Activated naive CD8-positive, alpha-beta T cell treated with anti-CD3 and anti-CD28 coated beads, Interleukin-2, amount 10 ng/mL, durations not matched to agents 7 days and 5 days (primary cell): ENCODE results near the gene IFITM5. TPM values are rescaled to one million over a fixed set of nuclear protein-coding genes. Genes with fewer than 3 reads are reported as not detected.

Experiments used
- ATAC-seq: fragments of 150-1000 bp; cut with Tn5 transposase; one replicate; pipeline ENCODE4 v1.10.0; 2021; ENCODE audit warnings: low read depth, moderate library complexity
- POLR2A ChIA-PET: fragments of 350-600 bp; sonication (Branson Sonifier 250); formaldehyde crosslinking; loops from one replicate; lab custom pipeline; 2021; ENCODE audit warnings: antibody characterized with exemption; lab: Charles Lee
- DNase-seq: peaks from one replicate; pipeline ENCODE4 v3.0.0; 2021
- H3K27ac Mint-ChIP-seq: one replicate; pipeline ENCODE4 v1.8.0; 2022; ENCODE audit warnings: mild to moderate bottlenecking, mixed read lengths
- H3K27me3 Mint-ChIP-seq: one replicate; pipeline ENCODE4 v1.8.0; 2022; ENCODE audit warnings: mild to moderate bottlenecking, moderate library complexity, mixed read lengths
- H3K36me3 Mint-ChIP-seq: one replicate; pipeline ENCODE4 v1.8.0; 2021; ENCODE audit warnings: mild to moderate bottlenecking, mixed read lengths
- H3K4me1 Mint-ChIP-seq: one replicate; pipeline ENCODE4 v1.8.0; 2021; ENCODE audit warnings: mixed read lengths
- H3K4me3 Mint-ChIP-seq: one replicate; pipeline ENCODE4 v1.8.0; 2022; ENCODE audit warnings: mild to moderate bottlenecking, moderate library complexity, mixed read lengths
- H3K9me3 Mint-ChIP-seq: one replicate; pipeline ENCODE4 v1.8.0; 2021; ENCODE audit warnings: mixed read lengths
- total RNA-seq, 2 experiments: library from RNA; stranded (reverse); gene quantifications; one replicate each; pipeline ENCODE4 v1.2.3, GENCODE V29; 2021

IFITM5 gene
- total RNA-seq, 2 experiments from 2014 or later, result not detected

GRCh38 chr11:295351-296170 is 3.8 kb downstream of the IFITM5 start:
- ATAC-seq, result no peak
- Mint-ChIP-seq H3K27me3 (peaks cover 5% of the 10 kb centered on the region), H3K27ac (peak overlapping the region; percentile 76), H3K4me1 (peaks cover 52% of the 10 kb centered on the region), H3K4me3 (peak overlapping the region; percentile 71), H3K36me3 (peaks cover 23% of the 10 kb centered on the region), H3K9me3 (no peaks in the 10 kb centered on the region)
- peak; percentile 37 for DNase-seq
- POLR2A ChIA-PET, result interaction anchor here (0.5 to 13.4 kb wide), 10 partner anchors 8 to 121 kb away, joined by 3 to 264 read pairs (median 4); partner anchors contain the start of genes IFITM2 and NLRP6

GRCh38 chr11:294780-295179 is 4.5 kb downstream of the IFITM5 start:
- Mint-ChIP-seq H3K27me3 (no peaks in the 10 kb centered on the region), H3K4me3 (peak overlapping the region; percentile 71), H3K4me1 (peaks cover 47% of the 10 kb centered on the region), H3K36me3 (peaks cover 29% of the 10 kb centered on the region), H3K9me3 (no peaks in the 10 kb centered on the region), H3K27ac (peak overlapping the region; percentile 76)
- ATAC-seq, result no peak
- peak; percentile 34 for DNase-seq
- POLR2A ChIA-PET, result interaction anchor here (0.6 to 13.4 kb wide), 7 partner anchors 8 to 281 kb away, joined by 3 to 264 read pairs (median 4); partner anchors contain the start of gene NLRP6

DNA sequence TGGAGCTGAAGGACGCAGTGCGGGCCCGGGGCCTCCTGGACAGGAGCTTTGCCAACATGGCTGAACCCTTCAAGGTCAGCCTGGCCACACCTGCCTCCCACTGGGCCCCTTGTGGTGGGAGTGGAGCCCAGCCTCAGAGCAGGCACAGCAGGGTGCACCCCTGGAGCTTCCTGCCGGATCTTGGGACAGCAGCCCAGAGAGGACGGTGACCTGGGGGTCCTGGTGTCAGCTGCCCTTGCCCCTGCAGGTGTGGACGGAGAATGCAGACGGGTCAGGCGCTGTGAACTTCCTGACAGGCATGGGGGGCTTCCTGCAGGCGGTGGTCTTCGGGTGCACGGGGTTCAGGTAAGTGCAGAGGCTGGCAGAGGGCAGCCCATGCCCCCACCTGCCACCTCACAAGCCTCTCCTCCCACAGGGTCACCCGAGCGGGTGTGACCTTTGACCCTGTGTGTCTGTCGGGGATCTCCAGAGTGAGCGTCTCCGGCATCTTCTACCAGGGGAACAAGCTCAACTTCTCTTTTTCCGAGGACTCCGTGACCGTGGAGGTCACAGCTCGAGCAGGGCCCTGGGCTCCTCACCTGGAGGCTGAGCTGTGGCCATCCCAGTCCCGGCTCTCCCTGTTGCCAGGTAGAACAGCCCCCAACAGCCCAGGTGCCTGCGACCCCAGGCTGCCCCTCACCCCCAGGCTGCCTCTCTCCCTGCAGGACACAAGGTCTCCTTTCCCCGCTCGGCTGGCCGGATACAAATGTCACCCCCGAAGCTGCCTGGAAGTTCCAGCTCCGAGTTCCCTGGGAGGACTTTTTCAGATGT is 5.3 kb downstream of the IFITM5 start:
- Mint-ChIP-seq H3K36me3 (peaks cover 30% of the 10 kb centered on the region), H3K4me1 (peaks cover 46% of the 10 kb centered on the region), H3K9me3 (no peaks in the 10 kb centered on the region), H3K27ac (peak overlapping the region; percentile 76), H3K4me3 (peak overlapping the region; percentile 71), H3K27me3 (no peaks in the 10 kb centered on the region)
- DNase-seq (peak; percentile 29), ATAC-seq (no peak)
- POLR2A ChIA-PET, result interaction anchor here (0.6 to 13.4 kb wide), 8 partner anchors 14 to 282 kb away, joined by 3 to 264 read pairs (median 4); partner anchors contain the start of genes BET1L, NLRP6 and RIC8A

- no peak overlapping the region for H3K27ac Mint-ChIP-seq
- H3K27me3 Mint-ChIP-seq, result no peaks in the 10 kb centered on the region
- H3K36me3 Mint-ChIP-seq, result peaks cover 30% of the 10 kb centered on the region
- peak overlapping the region; percentile 28 for H3K4me3 Mint-ChIP-seq
- H3K9me3 Mint-ChIP-seq, result no peaks in the 10 kb centered on the region
- H3K4me1 Mint-ChIP-seq, result peaks cover 44% of the 10 kb centered on the region
- DNase-seq (peak; percentile 36), ATAC-seq (no peak)
- POLR2A ChIA-PET, result interaction anchor here (1.1 to 13.4 kb wide), 7 partner anchors 14 to 275 kb away, joined by 3 to 264 read pairs (median 4); partner anchors contain the start of genes BET1L, IFITM2, NLRP6 and RIC8A
Observed at GRCh38 chr11:293271-293851, 6.0 kb downstream of the IFITM5 start.

DNA sequence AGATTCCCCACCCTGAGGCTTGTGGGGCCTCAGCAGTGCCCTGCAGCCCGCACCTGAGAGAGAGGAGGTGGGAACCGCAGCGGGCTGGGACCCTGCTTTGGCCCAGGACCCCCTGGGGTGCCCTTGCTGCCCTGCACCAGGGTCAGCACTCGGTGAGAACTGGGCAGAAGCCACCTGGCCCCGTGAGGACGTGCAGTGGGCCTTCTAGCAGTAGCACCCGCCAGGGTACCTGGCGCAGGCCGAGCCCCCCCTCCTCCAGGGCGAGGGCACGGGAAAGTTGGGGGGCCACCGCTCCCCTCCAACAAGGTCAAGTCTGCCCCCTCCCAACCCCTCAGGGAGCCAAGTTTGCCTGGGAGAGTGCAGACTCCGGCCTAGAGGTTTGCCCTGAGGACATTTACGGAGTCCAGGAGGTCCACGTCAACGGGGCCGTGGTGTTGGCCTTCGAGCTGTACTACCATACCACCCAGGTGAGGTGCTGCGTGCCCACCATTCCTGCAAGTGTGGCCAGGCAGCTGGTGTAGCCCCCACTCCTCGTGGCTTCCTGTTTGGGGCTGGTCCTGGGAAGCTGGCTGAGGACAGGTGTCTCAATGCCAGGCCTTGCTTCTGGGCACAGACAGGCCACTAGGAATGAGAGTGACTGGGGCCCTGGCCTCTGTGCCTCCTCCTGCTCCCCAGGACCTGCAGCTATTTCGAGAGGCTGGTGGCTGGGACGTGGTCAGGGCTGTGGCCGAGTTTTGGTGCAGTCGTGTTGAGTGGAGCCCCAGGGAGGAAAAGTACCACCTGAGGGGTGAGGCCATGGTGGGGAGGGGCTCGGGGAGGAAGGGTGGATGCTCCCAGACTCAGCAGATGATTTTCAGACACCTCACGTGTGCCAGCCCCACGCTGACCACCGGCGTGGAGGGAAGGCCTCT is 6.9 kb downstream of the IFITM5 start:
- Mint-ChIP-seq H3K27ac (peak overlapping the region; percentile 95), H3K4me1 (peaks cover 35% of the 10 kb centered on the region), H3K9me3 (no peaks in the 10 kb centered on the region), H3K27me3 (no peaks in the 10 kb centered on the region), H3K36me3 (peaks cover 36% of the 10 kb centered on the region), H3K4me3 (peak overlapping the region; percentile 93)
- no peak for ATAC-seq
- peak; percentile 44 for DNase-seq
- POLR2A ChIA-PET, result interaction anchor here (0.7 to 16.3 kb wide), 8 partner anchors 9 to 85 kb away, joined by 3 to 336 read pairs (median 5); partner anchors contain the start of genes BET1L, IFITM2, NLRP6 and RIC8A

DNA sequence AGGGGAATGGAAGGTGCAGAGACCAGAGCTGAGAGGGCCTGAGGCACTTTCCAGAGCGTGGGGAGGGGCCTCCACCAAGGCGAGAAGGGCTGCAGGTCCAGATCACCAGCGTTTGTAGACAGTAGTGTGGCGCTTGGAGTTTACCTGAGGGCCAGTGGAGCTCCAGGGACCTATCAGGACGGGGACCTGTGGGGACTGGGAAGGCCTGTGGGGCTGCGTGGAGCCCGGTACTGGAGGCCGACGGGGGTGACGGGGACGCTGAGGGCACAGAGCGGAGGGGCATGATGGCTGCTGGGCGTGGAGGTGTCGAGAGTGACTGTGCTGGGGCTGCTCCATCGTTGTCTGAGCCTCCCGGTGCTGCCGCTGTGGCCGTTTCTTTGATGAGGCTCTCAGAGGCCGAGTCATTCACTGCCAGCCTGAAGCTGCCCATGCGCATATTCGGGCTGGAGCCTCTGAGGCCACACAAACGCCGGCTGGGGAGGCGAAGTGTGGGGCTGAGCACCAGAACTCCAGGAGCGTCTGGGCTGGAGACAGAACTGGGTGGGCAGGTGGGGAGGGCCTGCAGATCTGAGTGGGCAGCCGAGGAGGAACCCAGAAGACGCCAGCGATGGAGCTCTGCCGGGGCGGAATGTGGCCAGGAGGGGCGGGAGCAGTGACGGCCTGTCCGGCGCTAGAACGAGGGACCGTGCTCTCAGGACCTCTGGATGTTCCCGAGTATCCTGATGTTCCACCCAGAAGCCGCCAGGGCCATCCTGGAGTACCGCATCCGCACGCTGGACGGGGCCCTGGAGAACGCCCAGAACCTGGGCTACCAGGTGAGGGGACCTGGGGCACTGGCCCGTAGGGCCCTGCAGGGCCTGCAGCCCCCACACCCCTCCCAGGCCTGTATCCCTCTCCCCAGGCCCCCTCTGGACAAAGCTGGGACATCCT is 7.8 kb downstream of the IFITM5 start:
- Mint-ChIP-seq H3K4me3 (peak overlapping the region; percentile 93), H3K27me3 (no peaks in the 10 kb centered on the region), H3K9me3 (no peaks in the 10 kb centered on the region), H3K4me1 (peaks cover 33% of the 10 kb centered on the region), H3K36me3 (peaks cover 38% of the 10 kb centered on the region), H3K27ac (peak overlapping the region; percentile 95)
- ATAC-seq (no peak), DNase-seq (peak; percentile 34)
- POLR2A ChIA-PET, result interaction anchor here (0.7 to 16.3 kb wide), 10 partner anchors 10 to 84 kb away, joined by 3 to 336 read pairs (median 26); partner anchors contain the start of genes BET1L, IFITM1, NLRP6 and RIC8A

GRCh38 chr11:290621-291231 is 8.6 kb downstream of the IFITM5 start:
- peaks cover 35% of the 10 kb centered on the region for H3K4me1 Mint-ChIP-seq
- no peaks in the 10 kb centered on the region for H3K9me3 Mint-ChIP-seq
- H3K27me3 Mint-ChIP-seq, result no peaks in the 10 kb centered on the region
- peak overlapping the region; percentile 93 for H3K4me3 Mint-ChIP-seq
- H3K36me3 Mint-ChIP-seq, result peaks cover 39% of the 10 kb centered on the region
- ATAC-seq (no peak), DNase-seq (no peak)
- POLR2A ChIA-PET, result interaction anchor here (0.7 to 16.3 kb wide), 14 partner anchors 9 to 83 kb away, joined by 3 to 336 read pairs (median 26); partner anchors contain the start of genes BET1L, IFITM1, IFITM2 and IFITM5
- H3K27ac Mint-ChIP-seq, result peak overlapping the region; percentile 95

- H3K36me3 Mint-ChIP-seq, result peaks cover 44% of the 10 kb centered on the region
- peak; percentile 7 for ATAC-seq
- H3K27ac Mint-ChIP-seq, result peak overlapping the region; percentile 95
- no peaks in the 10 kb centered on the region for H3K9me3 Mint-ChIP-seq
- POLR2A ChIA-PET, result interaction anchor here (0.7 to 16.3 kb wide), 19 partner anchors 10 to 159 kb away, joined by 3 to 336 read pairs (median 25); partner anchors contain the start of genes BET1L, IFITM1, IFITM2 and IFITM5
- H3K27me3 Mint-ChIP-seq, result no peaks in the 10 kb centered on the region
- peak overlapping the region; percentile 93 for H3K4me3 Mint-ChIP-seq
- DNase-seq, result peak; percentile 70
- peaks cover 34% of the 10 kb centered on the region for H3K4me1 Mint-ChIP-seq
Observed at GRCh38 chr11:289712-290620, 9.4 kb downstream of the IFITM5 start.

- Mint-ChIP-seq H3K27me3 (no peaks in the 10 kb centered on the region), H3K27ac (peak overlapping the region; percentile 95), H3K9me3 (no peaks in the 10 kb centered on the region), H3K4me3 (peak overlapping the region; percentile 93), H3K4me1 (peaks cover 35% of the 10 kb centered on the region), H3K36me3 (peaks cover 48% of the 10 kb centered on the region)
- DNase-seq (peak; percentile 65), ATAC-seq (peak; percentile 0)
- POLR2A ChIA-PET, result interaction anchor here (0.8 to 16.3 kb wide), 13 partner anchors 10 to 159 kb away, joined by 3 to 336 read pairs (median 43); partner anchors contain the start of genes BET1L, IFITM1, IFITM5 and NLRP6
Observed at GRCh38 chr11:289398-289711, 10.0 kb downstream of the IFITM5 start.
